Superior temporal gyrus (tissue), 1 donor: Measurements from ENCODE around the gene CELSR1.

Experiments used
- DNase-seq: peaks from one replicate; pipeline ENCODE4 v3.0.0-alpha.2; 2016; ENCODE audit errors: extremely low spot score

The CELSR1 gene

DNA sequence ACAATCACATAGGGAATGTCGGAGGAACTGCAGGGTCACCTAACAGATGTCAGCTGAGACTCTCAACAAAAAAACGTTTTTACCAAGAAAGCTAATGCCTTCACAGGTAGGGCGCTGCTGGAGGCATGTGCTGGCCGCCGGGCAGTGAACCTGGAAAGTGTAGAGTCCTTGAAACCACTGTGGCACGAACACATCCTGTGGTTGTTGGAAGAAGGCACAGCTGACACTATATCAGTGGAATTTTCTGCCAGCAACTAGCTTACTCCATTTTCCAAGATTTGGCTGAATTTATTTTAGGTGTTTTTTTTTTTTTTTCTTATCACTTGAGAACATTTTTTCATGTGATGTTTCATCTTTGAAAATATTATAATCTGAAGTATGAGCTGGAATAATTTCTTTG, 187.7 kb downstream of the CELSR1 start:
- no peak for DNase-seq

DNA sequence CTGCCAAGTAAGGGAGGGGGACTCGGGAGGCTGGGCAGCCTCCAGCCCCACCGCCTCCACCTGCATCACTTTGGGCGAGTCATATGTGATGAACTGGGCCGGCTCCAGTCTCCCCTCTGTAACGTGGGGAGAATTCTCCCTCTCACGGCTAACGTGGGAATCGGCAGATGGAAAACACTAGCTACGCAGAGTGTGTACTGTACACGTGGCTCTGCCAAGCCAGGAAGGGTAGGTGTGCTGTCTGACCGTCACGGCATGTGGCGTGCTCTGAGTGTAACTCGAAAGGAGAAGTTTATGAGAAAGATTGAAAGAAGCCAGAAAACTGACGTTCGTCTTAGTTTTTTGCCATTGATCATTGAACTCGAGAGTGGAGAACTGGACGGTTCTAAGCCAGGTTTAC, 188.2 kb downstream of the CELSR1 start:
- DNase-seq: peak; percentile 15

DNA sequence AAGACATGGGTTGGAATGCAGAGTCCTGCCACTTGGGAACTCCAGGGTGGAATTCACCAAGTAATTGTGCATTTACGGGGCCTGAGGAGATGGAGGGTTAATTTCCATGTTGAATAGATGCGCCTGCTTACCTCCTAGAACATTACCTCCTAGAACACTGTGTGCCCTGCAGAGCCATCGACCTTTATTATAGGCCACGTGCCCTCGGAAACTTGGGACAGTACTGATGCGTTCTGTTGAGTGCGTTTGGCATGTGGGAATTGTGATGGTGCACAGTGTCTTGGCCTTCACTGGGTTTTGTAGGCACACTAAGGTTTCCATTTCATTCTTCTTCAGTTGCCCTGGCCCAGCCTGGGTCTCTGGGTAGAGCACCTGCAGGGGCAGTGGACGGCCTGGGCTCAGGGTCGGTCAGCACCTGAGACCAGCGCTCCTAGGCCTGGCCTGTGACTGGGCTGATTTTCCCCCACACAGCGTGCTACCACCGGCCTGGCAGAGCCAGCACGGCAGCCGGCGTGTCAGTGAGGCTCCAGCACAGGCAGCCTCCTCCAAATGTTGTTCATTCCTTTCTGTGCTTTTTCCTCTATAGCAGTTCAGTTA, 189.2 kb downstream of the CELSR1 start:
- no peak for DNase-seq

DNA sequence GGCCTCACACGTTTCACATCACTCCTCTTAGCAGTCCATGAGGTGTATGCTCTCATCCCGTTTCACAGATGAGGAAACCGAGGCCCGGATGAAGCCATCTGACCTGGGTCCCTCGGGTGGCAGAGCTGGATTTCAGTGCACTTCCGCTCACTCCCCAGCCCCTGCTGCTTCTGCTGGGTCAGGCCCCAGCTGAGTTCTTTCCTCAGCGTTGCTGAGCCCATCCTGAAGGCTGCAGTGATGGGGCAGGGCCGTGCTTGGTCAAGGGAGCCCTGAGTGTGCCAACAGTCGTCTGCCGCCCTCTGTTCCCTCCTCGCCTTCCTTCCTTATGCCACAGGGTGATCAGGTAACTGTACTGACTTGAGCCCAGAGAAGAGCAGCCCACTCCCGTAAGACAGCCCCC, 189.8 kb downstream of the CELSR1 start:
- no peak for DNase-seq

DNA sequence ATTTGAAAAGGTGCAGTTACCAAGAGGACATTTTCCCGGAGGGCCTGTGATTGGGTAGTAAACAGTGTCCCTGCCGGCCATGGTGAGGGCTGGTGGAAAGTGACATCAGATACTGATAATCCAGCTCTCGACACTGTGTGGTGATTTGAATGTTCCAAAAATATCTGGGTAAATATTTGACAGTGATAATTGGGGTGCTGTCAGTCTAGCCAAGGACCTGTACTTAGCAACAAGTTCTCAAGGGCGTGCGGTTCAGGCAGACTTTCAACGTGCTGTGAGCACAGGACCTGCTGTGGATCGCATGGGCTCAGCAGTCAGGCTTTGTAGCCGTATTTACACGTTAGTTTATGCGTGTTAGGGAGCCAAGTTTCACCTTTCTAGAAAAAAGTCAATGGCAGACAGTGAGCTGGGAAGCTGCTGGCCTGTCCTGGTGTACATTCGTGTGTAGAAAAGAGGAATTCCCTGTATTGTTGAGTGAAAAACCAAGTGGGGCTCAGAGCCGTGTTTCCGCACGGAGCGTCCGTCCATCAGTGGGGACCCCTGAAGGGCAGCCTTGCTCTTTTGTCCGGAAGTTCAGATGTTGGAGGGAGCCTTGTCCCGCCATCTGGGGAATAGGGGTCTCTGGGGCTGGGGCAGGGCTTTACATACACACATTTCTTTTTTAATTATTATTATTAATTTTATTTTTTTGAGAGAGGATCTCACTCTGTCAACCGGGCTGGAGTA, 190.6 kb downstream of the CELSR1 start:
- no peak for DNase-seq

DNA sequence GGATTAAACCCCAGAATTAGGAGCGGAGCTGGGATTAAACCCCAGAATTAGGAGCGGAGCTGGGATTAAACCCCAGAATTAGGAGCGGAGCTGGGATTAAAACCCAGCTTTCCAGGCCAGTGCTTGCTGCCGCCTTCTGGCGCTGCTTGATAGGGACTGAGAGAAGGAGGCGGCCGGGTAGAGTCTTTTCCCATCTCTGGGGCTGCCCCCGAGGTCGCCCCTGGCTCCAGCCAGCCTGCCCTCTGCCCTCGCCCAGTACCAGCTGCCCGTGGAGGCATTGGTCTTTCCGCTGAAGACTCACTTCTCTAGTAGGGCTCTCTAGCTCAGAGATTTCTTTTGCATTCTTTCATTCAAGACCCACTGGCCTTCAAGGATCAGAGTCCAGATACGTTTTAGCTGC, 196.7 kb downstream of the CELSR1 start:
- DNase-seq: no peak

DNA sequence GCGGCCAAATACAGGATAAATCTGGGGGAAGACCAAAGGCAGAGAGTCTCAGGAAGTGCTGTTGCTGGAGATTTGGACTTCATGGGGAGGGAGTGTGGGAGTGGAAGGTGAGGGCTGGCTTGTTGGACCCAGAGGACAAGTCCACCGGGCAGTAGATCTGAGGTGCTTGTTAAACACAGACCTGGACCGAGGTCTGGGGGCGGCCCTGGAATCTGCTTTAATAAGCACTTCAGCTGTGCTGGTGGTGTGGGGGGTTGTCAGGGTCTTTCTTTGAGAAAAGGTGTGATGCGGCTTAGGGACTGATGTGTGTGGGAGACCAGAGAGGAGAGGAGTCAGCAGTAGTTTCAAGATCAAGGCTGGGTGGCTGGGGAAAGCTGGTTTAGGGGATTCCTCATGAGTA, 197.5 kb downstream of the CELSR1 start:
- DNase-seq: no peak

DNA sequence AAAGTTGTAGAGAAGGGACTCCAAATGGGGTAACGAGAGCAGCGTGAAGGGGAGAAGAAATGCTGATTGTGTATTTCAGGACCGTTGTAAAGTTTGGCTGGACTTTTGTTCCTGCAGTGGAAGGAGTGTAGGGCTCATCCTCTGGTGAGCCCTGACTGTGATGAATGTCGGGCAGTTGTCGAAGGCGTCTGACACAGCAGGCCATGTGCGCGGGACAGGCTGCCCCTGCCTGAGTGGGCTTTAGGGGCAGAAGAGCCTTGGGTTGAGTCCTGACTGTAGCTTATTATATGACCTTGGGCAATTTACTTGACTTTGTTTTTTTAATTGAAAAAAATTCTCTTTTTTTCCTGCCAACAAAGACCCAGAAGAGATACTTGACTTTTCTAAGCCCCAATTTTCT, 198.8 kb downstream of the CELSR1 start:
- no peak for DNase-seq

DNA sequence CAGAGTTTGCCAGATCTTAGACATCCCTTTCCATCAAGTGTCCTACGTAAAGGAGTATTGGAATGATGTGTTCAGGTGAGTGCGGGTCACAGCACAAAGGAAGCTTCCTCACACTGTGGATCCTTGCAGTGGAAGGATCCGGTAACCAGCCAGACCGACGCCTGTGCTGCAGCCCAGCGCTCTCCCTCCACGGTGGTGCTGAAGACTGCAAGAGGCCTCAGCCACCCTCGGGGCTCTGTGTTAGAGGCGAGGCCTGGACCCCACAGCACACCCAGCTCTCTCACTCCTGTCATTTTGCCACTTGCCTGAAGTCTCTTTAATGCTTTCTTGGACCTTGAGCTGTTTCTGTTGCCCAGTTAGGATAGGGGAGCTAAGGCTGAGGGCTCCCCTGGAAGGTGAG, 199.6 kb downstream of the CELSR1 start:
- DNase-seq: no peak

DNA sequence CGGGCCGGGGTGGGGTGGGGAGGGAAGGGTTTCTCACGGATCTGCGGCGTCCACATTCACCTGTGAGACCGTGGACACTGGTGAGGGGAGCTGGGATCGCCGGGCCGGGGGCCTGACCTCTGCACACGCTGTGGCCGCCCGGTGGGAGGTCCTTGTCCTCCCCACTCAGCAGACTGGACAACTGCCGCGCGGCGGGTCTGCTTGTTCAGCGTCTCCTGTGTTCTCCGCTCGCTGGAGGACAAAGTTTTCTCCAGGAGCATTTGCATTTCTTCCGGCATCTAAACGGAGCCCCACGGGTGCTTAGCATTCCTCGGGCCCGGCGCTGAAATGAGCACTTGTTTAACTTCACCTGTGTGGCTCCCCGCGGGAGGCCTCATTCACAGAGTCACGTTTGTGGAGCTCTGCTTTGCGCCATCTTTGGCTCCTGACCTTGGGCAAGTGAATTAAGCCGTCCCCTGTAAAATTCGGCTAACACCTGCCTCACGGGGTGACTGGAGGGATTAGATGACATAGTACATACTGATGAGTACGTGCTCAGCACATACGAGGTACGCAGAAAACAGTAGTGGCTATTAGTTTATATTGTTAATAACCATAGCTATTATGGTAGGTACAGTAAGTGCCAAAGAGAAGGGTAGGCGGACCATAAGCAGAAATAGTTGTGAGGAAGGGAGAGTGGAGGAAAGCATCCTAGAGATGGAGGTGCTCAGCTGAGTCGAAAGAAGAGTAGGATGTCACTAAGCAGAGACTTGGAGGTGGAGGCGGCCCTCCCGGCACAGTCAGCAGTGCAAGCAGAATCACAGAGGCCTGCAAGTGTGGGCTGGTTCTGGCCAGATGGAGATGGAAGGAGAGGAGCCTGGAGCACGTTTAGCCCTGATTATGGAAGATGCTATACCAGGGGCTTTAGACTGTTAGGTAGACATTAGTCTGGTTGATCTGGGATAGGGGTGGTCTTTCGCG, 201.0 kb downstream of the CELSR1 start:
- DNase-seq: no peak

DNA sequence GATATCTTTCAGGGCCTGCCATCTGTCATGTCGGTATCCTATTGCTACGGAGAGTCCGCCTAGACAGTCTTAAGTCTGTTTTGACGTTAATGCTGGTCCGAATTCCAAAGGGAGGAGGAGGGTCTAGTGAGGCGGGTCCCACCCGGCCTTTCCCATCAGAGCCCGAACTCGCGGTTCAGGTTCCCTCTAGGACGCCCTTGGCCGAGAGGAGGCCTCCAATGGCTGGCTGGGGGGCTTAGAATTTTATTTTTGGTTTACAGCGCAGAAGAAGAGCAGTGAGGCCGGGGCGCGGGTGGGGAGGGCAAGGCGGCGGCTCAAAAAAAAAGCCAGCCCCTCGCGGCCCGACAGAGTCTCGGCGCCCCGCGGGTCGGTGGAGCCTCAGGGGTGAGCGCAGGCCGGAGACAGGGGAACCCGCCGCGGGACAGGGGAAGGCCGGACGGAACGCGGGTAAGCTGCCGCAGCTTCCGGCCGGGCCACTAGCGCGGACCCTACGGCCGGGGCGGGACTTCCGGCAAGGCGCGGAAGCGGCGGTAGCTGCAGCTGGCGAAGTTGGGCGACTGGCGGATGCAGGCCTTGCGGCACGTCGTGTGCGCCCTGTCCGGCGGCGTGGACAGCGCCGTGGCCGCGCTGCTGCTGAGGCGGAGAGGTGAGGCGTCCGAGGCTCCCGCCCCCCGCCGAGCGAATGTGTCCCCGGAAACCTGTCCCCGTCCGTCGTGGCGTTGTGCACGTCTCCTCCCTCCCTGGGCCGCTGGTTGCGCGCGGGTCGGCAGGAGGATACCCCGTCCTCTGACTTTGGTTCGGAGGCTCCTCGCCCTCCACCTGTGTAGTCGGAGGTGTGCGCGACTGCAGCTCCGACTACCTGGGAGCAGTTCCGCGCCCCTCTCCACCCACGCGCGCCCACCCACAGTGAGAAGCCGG, 202.0 kb downstream of the CELSR1 start, which contains the start of gene TRMU:
Gene TRMU (plus strand): TSS at position 514 of the 918 bp plus-strand sequence. CDS start 51 bp downstream, at position 565.
- DNase-seq: peak; percentile 86

DNA sequence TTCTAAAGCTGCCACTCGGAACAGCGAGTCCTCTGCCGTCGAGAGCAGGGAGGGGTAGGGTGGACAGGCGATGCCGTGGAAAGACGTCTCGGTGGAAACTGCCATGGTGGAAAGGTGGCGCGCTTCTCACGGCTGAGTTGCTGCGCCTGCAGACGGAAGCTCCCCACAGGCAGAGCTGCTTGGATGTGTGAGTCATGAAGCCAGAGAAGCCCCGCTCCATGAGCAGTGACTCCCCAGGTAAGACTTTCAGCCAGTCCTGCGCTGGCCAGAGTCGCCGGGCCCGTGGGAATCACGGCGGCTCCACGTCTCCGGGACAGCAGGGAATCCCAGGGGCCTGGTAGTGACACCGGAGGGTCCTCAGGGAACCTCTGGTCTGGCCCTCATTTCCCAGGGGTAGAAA, 205.9 kb downstream of the CELSR1 start:
- DNase-seq: no peak

DNA sequence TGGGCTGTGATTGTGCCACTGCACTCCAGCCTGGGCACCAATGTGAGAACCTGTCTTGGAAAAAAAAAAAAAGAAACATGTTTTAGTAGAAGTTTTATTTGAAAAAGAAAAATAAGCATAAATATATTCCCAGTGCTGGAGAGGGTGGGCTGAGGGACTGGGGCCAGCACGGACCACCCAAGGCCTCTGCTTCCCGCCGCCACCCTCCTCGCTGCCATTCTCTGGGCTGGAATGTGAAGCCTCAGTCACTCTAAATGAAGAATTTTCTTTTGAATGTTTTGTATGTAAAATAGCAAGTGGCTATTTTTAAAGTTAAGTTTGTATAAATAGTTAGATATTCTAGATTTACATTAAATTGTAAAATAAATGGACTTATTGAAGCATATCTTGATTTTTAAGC, 207.0 kb downstream of the CELSR1 start:
- DNase-seq: no peak

DNA sequence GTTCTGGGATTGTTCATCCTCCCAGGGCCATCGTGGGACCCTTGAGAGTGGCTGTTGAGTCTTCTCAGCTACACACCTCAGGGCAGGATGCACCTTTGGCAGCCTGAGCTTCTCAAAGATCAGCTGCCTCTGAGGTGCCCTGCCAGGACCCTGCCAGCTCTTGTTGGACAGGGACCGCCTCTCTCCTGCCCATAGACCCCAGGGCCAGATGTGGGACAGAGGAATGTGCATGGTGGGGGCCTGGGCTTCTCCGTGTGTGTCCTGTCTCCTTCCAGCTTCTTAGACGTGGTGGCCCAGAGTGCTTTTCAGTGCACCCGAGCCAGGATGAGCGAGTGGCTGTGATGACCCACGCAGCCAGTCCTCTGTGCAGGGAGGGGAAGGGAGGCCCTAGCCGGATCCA, 207.8 kb downstream of the CELSR1 start:
- DNase-seq: no peak

DNA sequence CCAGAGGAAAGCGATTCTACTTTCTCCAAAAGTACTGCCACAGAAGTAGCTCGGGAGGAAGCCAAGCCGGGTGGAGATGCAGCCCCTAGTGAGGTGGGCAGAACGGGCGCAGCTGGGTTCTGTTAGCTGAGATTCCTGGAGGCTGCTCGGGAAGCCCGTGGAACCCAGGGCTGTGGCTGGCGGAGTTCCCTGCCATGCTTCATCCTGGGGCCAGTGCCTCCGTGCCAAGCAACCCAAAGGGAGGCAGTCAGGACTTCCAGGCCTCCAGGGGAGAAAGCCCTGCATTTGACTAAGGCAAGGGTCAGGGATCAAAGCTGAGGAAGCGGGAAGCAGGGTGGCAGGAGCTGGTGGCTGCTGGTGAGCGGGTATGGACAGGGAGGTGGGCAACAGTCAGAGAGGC, 208.6 kb downstream of the CELSR1 start:
- DNase-seq: no peak

DNA sequence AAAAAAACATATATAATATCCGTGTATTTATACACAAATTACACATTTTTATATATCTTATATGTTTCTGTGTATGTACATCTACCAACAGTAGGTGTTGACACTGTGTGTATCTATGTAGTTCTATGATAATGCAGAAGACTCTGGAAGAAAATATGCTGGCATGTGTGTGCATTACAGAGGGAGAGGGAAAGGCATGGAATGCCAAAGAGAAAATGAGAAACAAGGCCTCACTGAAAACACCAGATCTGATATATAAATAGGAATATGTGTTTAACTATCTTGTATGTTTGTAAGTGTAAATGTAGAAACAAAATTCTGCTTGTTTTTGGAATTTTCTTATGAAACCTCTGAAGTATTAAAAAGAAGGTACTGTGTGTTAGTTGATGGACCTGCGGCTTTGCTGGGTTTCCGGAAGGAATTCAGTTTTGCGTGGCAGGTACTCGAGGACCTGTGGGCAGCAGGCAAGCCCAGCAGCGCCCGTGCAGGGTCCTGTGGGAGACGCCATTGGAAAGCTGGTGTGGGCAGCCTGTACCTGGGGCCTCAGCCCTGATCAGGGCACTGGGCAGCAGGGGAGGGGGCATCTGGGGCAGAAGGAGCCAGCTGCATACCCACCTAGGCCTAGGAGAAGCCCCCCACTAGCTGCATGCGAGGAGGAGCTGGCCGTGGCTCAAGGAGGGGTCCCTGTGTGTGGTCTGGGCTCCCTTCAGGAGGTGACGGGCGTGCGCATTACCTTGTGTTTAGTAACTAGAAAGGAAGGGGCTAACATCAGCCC, 209.5 kb downstream of the CELSR1 start:
- DNase-seq: no peak

DNA sequence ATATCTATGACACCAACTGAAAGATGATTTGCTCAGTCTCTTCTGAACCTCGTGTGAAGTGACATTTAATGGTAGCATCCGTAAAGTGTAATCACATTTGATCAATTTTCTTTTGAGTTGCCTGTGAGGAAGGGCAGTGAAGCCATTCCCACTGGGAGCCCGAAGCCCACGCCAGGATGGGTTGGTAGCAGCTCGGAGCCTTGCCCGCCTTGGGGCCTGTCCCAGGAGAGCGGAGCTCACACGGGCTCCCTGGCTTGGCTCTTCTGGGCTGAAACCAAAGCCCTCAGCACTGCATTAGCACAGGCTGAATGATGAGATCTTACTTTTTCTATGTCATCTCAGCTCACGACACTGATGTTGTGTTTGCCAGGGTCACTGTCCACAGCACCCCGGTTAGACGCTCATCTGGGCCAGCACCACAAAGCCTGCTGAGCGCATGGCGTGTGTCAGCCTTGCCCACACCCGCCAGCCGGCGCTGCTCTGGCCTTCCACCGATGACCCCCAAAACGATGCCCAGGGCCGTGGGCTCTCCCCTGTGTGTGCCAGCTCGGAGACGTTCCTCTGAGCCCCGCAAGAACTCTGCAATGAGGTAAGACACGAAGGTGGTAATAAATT, 211.2 kb downstream of the CELSR1 start:
- DNase-seq: no peak

DNA sequence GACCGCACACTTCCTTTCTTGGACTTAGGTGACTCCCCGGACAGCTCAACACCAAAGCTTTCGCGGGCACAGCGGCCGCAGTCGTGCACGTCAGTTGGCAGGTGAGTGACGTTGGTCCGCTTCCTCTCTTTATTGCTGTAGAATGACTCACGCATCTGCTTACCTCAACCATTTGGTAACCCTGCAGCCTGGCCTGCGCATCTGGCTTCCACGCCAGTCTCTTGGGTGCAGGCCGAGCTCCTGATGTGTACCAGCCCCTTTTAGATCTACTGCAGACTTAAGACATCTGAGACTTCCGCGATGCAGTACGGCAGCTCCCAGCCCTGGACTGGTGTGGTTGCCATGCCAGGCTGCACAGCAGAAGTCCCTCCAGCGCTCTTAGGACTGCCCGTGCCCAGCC, 214.3 kb downstream of the CELSR1 start:
- no peak for DNase-seq

DNA sequence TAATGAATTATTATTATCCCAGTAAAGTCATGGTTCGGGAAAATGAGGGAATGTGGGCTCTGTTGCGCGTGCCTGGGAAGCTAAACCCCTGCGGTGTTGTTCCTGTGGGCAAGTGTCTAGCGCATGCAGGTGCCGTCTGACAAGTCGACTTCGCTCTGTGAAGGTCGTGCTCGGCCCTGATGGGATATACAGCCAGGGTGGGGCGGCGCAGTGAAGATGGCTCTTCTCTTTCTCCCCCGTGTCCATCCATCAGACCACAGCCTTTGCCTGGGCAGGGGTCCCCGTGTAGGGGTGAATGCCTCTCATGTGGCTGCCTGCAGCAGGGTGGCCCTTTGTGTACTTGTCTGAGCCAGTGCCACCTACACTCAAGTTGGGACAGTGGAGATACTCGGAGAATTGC, 214.7 kb downstream of the CELSR1 start:
- DNase-seq: no peak

DNA sequence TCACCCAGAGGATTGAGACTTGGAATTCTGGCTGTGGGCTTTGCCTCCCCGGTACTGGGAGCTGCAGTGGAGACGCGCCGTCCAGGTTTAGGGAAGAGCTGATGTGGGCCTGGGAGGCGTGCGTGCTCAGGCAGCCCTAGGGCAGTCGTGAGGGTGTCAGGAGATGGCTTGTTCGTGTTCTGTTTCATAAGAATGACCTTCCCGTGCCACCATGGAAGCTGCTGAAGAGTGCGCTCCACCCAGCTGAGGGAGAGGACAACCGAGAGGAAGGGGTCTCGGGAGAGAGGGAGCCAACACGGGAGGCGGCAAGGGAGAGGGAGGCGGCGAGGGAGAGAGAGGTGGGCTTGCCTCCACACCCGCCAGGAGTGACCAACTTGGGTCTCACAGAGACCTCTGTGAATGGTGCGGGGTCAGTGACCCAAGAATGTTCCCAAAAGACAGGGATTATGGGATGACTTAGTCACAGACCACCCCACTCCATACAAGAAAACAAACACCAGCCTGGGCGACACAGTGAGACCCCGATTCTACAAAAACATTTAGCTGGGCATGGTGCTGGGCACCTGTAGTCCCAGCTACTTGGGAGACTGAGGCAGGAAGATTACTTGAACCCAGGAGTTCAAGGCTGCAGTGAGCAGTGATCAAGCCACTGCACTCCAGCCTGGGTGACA, 216.6 kb downstream of the CELSR1 start:
- no peak for DNase-seq
